Lower leg skin (tissue), 4 donors: Measurements from ENCODE around the gene C19orf47. TPM values are rescaled to one million over a fixed set of nuclear protein-coding genes. Genes with fewer than 3 reads are reported as not detected.
"Not testable (repeated sequence)": the region's sequence is repeated elsewhere in the genome, so short reads cannot be mapped to it uniquely, and the experiment has no call there.

Experiments
- DNase-seq, 2 donors: peaks; one replicate each; pipeline ENCODE4 v3.0.0-alpha.2; 2019; ENCODE audit warnings: low spot score in 2 of 2
- H3K4me3 ChIP-seq: fragments of 200-600 bp; sonication (generic); 2 replicates; pipeline ENCODE4 v1.5.1; 2017; ENCODE audit warnings: mild to moderate bottlenecking, low read depth; ENCODE audit not compliant: poor library complexity, severe bottlenecking
- POLR2A ChIP-seq, 2 donors: fragments of 450-650 bp; IDR thresholded peaks; one replicate each; pipeline ENCODE4 v1.6.1; 2016 to 2017; ENCODE audit warnings: antibody characterized with exemption in 2 of 2, mild to moderate bottlenecking in 1 of 2, moderate library complexity in 1 of 2
- WGBS, 2 donors: methylation state at CpG; one replicate each; pipeline ENCODE4 v1.1.5; 2018; 5-methylcytosine and 5-hydroxymethylcytosine counted together
- intact Hi-C: fragments of 100-400 bp; cut with DNase I; formaldehyde crosslinking; loops from one replicate; pipeline ENCODE4 v1.15.0; 2023; ENCODE audit warnings: low total_unique reads
- total RNA-seq, 4 donors: library from RNA; depleted of rRNA; stranded (reverse); fragments of >200 nt; gene quantifications; one replicate each; pipeline ENCODE4 v1.1.0, GENCODE V29; 2016
- TF ChIP-seq, protein P1 (sequence below), 3 donors: fragments of 450-650 bp; IDR thresholded peaks; one replicate each; pipeline ENCODE4 v1.5.1; 2016; ENCODE audit warnings: antibody characterized with exemption in 3 of 3, mild to moderate bottlenecking in 3 of 3, moderate library complexity in 2 of 3

C19orf47 gene
- total RNA-seq, 4 donors from 2014 or later = 10.5 to 29.5 (median 13.1) TPM

DNA sequence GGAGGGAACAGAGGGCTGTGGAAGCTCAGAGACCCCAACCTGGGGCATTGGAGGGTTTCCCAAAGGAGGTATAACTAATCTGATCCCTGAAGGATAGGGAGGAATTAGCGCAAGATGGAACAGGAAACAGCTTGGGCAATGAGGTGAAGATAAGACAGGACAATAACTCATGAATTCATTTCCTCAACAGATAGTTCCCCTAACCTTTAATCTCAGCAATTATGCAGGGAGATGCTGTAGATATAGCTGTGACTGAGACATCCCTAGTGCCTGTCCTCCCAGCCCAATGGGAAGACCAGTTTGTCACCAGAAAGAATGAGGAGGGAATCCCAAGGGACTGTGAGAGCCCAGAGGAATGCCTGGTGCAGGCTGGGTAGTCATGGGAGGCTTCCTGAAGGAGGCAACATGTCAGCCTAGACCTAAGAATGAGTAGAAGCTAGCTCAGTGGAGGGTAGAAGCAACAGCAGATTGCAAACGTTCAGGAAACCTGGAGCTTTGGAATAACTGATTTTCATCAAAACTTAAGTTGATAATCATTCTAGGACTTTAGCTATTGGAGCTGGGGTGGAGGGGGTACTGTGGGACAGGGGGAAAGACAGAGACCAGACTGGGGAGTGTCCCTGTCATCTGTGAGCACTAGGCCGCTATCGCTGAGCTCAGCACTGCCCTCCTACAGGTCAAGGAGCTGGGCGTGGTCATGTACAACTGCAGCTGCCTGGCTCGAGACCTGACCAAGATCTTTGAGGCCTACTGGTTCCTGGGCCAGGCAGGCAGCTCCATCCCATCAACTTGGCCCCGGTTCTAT is 23.0 kb upstream of the C19orf47 start:
- TF ChIP-seq, protein P1, sequence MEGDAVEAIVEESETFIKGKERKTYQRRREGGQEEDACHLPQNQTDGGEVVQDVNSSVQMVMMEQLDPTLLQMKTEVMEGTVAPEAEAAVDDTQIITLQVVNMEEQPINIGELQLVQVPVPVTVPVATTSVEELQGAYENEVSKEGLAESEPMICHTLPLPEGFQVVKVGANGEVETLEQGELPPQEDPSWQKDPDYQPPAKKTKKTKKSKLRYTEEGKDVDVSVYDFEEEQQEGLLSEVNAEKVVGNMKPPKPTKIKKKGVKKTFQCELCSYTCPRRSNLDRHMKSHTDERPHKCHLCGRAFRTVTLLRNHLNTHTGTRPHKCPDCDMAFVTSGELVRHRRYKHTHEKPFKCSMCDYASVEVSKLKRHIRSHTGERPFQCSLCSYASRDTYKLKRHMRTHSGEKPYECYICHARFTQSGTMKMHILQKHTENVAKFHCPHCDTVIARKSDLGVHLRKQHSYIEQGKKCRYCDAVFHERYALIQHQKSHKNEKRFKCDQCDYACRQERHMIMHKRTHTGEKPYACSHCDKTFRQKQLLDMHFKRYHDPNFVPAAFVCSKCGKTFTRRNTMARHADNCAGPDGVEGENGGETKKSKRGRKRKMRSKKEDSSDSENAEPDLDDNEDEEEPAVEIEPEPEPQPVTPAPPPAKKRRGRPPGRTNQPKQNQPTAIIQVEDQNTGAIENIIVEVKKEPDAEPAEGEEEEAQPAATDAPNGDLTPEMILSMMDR (IDR thresholded peaks at IDR 0.05) = no peak
- no peak for TF ChIP-seq POLR2A (IDR thresholded peaks at IDR 0.05)
- intact Hi-C loops = no loop called here
- DNase-seq = no peak
- H3K4me3 ChIP-seq = no peak overlapping the region
- WGBS, 2 donors = 88 to 92% methylated on average over 6 to 7 of the region's 7 CpGs

DNA sequence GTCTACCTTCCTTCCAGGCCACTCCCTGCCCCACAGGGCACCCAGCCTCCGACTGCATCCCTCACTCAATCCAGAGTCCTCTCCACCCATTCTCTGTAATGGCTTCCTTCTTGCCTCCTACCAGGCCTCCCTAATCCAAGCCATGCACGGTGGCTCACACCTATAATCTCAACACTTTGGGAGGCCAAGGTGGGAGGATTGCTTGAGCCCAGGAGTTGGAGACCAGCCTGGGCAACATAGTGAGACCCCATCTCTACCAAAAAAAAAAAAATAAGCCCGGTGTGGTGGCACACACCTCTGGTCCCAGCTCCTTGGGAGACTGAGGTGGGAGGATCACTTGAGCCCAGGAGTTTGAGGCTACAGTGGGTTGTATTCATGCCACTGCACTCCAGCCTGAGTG is 22.1 kb upstream of the C19orf47 start:
- intact Hi-C loops, DNase-seq, H3K4me3 ChIP-seq: not testable (repeated sequence)
- 86 to 93% methylated on average over 3 of the region's 3 CpGs for whole genome bisulfite sequencing, 2 donors

DNA sequence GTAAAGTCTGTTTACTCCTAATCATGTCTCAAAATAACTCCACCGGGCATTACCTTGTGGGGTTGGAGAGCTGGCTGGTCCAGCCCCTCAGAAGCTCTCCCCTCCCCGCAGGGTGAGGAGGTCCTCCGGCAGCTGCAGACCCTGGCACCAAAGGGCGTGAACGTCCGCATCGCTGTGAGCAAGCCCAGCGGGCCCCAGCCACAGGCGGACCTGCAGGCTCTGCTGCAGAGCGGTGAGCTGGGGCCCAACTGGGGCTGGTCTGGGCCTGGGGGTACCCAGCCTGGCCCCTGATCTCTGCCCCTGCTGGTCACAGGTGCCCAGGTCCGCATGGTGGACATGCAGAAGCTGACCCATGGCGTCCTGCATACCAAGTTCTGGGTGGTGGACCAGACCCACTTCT is 21.6 kb upstream of the C19orf47 start:
- intact Hi-C loops = no loop called here
- WGBS, 2 donors = 88 to 91% methylated on average over 8 of the region's 12 CpGs
- no peak for DNase-seq

DNA sequence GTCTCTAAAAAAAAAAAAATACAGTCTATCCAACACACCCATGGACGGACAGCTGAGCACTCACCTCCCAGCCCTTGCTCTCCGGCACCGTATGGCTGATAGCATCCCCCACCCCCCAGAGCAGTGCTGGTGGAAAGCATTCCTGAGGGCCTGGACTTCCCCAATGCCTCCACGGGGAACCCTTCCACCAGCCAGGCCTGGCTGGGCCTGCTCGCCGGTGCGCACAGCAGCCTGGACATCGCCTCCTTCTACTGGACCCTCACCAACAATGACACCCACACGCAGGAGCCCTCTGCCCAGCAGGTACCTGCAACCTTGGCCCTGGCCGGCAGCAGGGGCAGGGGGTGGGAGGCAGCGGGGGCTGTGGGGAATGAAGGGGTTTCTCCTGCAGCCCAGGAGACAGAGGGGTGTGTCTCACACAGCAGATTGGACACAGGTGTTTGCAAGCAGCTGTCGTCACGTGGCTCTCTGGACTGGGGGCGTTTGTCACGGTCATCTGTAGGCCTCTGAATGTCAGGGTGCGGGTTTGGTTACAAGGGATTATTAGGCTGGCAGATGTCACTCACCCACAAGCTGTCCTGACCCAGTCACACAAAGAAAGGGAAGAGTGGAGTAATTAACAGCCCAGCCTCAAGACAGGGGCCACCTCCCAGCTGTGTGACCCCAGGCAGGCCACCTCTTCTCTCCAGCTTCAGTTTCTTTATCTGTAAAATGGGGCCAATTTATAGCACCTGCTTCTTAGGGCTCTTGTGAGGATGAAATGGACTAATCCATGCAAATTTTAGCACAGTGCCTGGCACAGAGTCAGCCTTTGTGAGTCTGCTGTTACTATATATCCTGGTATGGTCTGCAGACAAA is 19.6 kb upstream of the C19orf47 start:
- intact Hi-C loops = no loop called here
- WGBS, 2 donors = 84 to 90% methylated on average over 7 to 13 of the region's 16 CpGs
- no peak overlapping the region for H3K4me3 ChIP-seq
- TF ChIP-seq, protein P1 (IDR thresholded peaks at IDR 0.05) = no peak
- no peak for TF ChIP-seq POLR2A (IDR thresholded peaks at IDR 0.05)
- DNase-seq = no peak

More for the DNA sequence above, 21.6 kb upstream of the C19orf47 start:
- TF ChIP-seq, protein P1 (IDR thresholded peaks at IDR 0.05) = no peak
- TF ChIP-seq POLR2A (IDR thresholded peaks at IDR 0.05) = no peak
- H3K4me3 ChIP-seq = no peak overlapping the region

DNA sequence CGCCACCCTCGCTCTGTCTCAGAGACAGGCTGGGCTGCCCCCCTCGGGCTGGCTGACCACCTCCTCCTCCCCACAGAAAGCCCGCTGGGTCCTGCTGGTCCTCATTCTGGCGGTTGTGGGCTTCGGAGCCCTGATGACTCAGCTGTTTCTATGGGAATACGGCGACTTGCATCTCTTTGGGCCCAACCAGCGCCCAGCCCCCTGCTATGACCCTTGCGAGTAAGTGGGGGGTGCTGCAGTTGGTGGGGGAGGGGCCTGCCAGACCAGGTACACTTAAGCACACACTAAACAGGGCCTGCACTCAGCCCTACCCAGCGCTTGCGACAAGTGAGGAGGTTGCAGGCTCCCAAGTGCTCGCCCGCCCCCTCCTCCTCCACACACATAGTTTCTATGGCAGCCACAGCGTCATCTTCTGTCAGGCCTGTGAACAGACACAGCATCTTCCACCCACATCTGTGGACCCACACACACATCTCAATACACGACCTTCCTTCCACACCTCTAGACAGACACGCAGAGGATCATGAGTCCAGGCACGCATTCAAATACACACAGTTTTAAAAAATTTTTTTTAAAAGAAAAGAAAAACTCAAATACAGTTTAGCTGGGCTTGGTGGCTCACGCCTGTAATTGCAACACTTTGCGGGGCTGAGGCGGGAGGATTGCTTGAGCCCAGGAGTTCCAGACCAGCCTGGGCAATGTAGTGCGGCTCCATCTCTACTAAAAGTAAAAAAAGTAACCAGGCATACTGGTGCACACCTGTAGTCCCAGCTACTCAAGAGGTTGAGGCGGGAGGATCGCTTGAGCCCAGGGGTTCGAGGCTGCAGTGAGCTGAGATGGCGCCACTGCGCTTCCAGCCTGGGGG is 18.7 kb upstream of the C19orf47 start:
- WGBS, 2 donors = 85 to 86% methylated on average over 21 of the region's 27 CpGs
- intact Hi-C loops = no loop called here
- TF ChIP-seq, protein P1 (IDR thresholded peaks at IDR 0.05) = no peak
- TF ChIP-seq POLR2A (IDR thresholded peaks at IDR 0.05) = no peak
- no peak for DNase-seq
- no peak overlapping the region for H3K4me3 ChIP-seq
